KOPT-K1 (cell line): ENCODE data around the gene PHKB.
"Not testable (repeated sequence)": the region's sequence is repeated elsewhere in the genome, so short reads cannot be mapped to it uniquely, and the experiment has no call there.

Experiments used
- H3K27ac ChIP-seq: fragments of 200-600 bp; sonication (generic); 2 replicates; pipeline ENCODE4 v1.5.1; 2016; ENCODE audit warnings: antibody characterized with exemption, mild to moderate bottlenecking, low read depth, low read length; ENCODE audit not compliant: poor library complexity, severe bottlenecking
- H3K36me3 ChIP-seq: fragments of 200-600 bp; sonication (generic); 2 replicates; pipeline ENCODE4 v1.5.1; 2017; ENCODE audit warnings: antibody characterized with exemption, mild to moderate bottlenecking, low read length, moderate library complexity; ENCODE audit not compliant: insufficient read depth
- H3K9me3 ChIP-seq: fragments of 200-600 bp; sonication (generic); 2 replicates; pipeline ENCODE4 v1.5.1; 2017; ENCODE audit warnings: antibody characterized with exemption, low read length, mild to moderate bottlenecking; ENCODE audit not compliant: insufficient read depth, poor library complexity, severe bottlenecking

Gene PHKB

GRCh38 chr16:47461598-47462266 lies 601 bp downstream of the PHKB start:
- Histone ChIP-seq H3K9me3 (no peaks in the 10 kb centered on the region), H3K36me3 (peaks cover 15% of the 10 kb centered on the region), H3K27ac (peak overlapping the region; percentile 80)

GRCh38 chr16:47463771-47464624 lies 2.9 kb downstream of the PHKB start:
- Histone ChIP-seq H3K36me3 (peaks cover 4% of the 10 kb centered on the region), H3K9me3 (no peaks in the 10 kb centered on the region), H3K27ac (no peak overlapping the region)

GRCh38 chr16:47465919-47466630 lies 4.9 kb downstream of the PHKB start:
- Histone ChIP-seq H3K36me3 (peaks cover 4% of the 10 kb centered on the region), H3K27ac (peak overlapping the region; percentile 20), H3K9me3 (no peaks in the 10 kb centered on the region)

GRCh38 chr16:47467501-47467900 lies 6.4 kb downstream of the PHKB start:
- Histone ChIP-seq H3K27ac (no peak overlapping the region), H3K36me3 (peaks cover 4% of the 10 kb centered on the region), H3K9me3 (no peaks in the 10 kb centered on the region)

GRCh38 chr16:47468070-47468689 lies 7.0 kb downstream of the PHKB start:
- H3K9me3 ChIP-seq, H3K36me3 ChIP-seq, H3K27ac ChIP-seq: not testable (repeated sequence)

DNA sequence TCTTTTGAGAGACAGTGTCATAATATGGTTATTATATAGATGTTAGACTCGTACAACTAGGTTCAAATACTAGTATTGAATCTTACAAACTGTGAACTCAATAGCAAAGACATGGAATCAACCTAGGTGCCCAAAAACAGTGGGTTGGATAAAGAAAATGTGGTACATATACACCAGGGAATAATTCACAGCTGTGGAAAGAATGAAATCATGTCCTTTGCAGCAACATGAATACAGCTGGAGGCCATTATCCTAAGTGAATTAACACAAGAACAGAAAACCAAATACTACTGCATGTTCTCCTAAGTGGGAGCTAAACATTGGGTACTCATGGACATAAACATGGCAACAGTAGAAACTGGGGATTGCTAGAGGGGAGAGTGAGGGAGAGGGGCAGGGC lies 8.1 kb downstream of the PHKB start:
- Histone ChIP-seq H3K9me3 (no peaks in the 10 kb centered on the region), H3K27ac (no peak overlapping the region), H3K36me3 (peaks cover 4% of the 10 kb centered on the region)

- H3K27ac ChIP-seq = no peak overlapping the region
- H3K36me3 ChIP-seq = peaks cover 4% of the 10 kb centered on the region; the same call in 1 of the 2 replicates
- H3K9me3 ChIP-seq = no peaks in the 10 kb centered on the region
Observed at GRCh38 chr16:47470211-47470610, 9.1 kb downstream of the PHKB start.

DNA sequence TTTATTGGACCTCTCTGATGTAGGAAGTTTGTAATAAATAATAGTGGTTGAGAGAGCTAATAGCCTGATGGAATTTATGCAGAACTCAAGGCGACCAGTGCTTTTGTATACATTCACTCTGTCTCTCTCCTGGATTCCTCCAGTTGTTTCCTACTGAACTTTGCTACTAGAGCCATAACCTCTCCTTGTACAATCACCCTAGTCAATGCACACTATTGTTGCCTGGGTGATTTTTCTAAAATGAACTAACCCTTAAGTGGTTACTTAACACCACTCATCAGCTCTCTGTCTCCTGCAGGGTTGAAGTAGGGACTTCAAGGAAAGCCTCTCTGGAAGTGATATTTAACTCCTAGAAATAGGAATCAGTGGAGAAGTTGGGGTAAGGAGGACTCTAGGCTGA lies 9.7 kb downstream of the PHKB start:
- no peak overlapping the region for H3K27ac ChIP-seq
- H3K36me3 ChIP-seq = 0 out of 2 replicates have a peak, but pooled peaks cover 4% of the 10 kb centered on the region
- H3K9me3 ChIP-seq = no peaks in the 10 kb centered on the region

- not testable (repeated sequence) for H3K9me3 ChIP-seq, H3K27ac ChIP-seq, H3K36me3 ChIP-seq
Observed at GRCh38 chr16:47473004-47473403, 11.9 kb downstream of the PHKB start.

GRCh38 chr16:47473792-47474191 lies 12.7 kb downstream of the PHKB start:
- no peak overlapping the region for H3K27ac ChIP-seq
- H3K36me3 ChIP-seq = no peaks in the 10 kb centered on the region
- H3K9me3 ChIP-seq = no peaks in the 10 kb centered on the region

- Histone ChIP-seq H3K27ac (no peak overlapping the region), H3K36me3 (no peaks in the 10 kb centered on the region), H3K9me3 (no peaks in the 10 kb centered on the region)
Observed at GRCh38 chr16:47475786-47476185, 14.7 kb downstream of the PHKB start.

DNA sequence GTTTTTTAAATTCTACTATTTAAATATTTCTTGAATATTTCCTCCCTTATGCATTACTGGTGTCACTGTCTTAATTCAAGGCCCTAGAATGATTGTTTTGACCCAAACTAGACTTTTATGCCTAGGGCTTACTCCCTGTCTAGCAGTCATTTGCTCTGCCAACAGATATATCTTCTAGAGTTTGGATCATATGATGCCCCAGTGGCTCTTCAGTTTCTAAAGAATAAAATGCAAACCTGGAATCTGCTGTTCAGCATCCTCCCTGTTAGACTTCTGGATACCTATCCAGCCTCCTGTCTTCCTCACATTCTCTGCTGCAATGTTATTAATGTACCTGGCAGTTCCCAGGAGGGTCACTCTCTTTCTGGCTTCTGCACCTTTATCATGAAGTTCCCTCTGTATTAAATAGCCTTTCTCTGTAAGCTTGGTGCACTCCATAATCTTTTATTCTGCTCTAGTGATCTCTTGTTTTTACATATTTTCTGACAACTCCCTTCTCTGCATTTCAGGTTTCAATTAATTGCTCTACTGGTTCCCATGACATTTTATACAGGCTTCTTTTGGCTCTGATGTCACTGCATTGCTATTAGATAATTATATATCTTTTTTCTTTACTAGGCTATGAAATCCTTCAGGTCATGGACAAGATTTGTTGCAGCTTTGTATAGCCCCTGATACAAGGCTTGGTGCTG lies 15.7 kb downstream of the PHKB start:
- Histone ChIP-seq H3K36me3 (no peaks in the 10 kb centered on the region), H3K27ac (no peak overlapping the region), H3K9me3 (no peaks in the 10 kb centered on the region)

DNA sequence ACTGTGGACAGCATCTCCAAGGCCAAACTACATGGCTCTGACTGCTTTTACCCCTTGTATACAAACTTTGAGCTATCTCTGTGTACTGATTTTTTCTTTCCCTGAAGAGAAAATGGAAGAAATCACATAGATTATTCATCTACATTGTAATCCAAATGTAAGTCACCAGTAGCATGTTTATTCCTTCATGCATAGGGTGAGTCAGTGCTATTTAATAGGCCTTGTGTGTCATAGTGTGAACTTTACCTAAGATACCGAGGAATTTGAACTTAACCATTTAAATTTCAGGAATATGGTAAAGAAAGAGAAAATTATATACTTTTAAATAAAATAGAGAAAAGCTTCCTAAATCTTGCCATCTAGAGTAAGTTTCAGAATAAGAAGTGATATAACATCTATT lies 16.5 kb downstream of the PHKB start:
- Histone ChIP-seq H3K9me3 (no peaks in the 10 kb centered on the region), H3K36me3 (no peaks in the 10 kb centered on the region), H3K27ac (no peak overlapping the region)

DNA sequence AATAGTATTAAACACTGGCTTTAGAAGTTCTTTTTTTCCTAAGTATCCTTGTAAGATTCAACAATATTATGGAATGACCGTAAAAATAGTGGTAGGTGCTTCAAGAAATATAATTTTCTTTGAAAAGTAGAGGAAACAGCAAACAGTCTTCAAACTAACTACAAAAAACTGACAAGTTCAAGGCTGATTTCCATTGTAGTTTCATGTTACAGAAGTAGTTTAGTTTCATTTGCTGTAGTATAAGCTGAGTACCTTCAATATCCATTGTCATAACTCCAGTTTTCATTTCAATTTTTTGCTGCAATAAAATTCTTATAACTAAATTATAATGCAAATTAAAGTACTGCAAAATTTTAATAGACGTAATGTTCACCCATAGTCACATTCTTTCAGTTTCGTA lies 19.3 kb downstream of the PHKB start:
- H3K9me3 ChIP-seq = no peaks in the 10 kb centered on the region
- H3K36me3 ChIP-seq = no peaks in the 10 kb centered on the region
- no peak overlapping the region for H3K27ac ChIP-seq
